ENCODE measurements around the gene NVL.

GRCh38 chr1:224189561-224189960 lies 140.4 kb downstream of the NVL start:
- TF ChIP-seq CTCF (IDR thresholded peaks at IDR 0.05): no peak
- TF ChIP-seq EZH2phosphoT487 (IDR thresholded peaks at IDR 0.05): no peak

All from neural progenitor cell (in vitro differentiated cells).